SW480 (cell line): Measurements from ENCODE around the gene DEFB121.

Source experiments
- DNase-seq: peaks from one replicate; pipeline ENCODE4 v3.0.0-alpha.2; 2016; ENCODE audit warnings: low spot score

The DEFB121 gene

DNA sequence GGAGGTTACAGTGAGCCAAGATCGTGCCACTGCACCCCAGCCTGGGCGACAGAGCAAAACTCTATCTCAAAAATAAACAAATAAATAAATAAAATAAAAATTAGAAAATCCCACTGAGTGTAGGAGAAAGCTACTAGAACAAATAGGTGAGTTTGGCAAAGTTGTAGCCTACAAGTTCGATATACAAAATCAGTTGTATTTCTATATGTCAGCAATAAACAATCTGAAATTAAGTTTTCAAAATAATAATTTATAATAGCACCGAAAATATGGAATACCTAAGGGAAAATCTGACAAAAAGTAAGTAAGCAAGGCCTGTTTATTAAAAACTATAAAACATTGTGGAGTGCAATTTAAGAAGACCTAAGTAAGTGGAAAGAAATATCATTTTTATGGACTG lies 42.7 kb downstream of the DEFB121 start:
- DNase-seq = no peak

DNA sequence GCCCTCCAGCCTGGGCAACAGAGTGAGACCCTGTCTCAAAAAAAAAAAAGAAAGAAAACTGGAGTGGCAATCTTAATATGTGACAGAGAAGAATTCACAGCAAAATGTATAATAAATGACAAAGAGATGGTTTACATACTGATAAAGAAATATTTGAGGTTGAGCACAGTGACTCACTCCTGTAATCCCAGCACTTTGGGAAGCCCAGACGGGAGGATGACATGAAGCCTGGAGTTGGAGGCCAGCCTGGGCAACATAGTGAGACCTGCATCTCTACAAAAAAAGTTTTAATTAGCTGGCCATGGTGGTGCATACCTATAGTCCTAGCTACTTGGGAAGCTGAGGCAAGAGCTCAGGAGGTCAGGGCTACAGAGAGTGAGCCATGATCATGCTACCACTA lies 50.0 kb downstream of the DEFB121 start:
- no peak for DNase-seq
